HG02885 (cell line): ENCODE measurements around the gene RASGRF1.

ENCODE experiments used
- ATAC-seq: cut with Tn5 transposase; IDR thresholded peaks from one replicate; pipeline ENCODE4 v1.9.1; 2021; ENCODE audit warnings: mild to moderate bottlenecking; ENCODE audit not compliant: unreplicated experiment, poor library complexity

The RASGRF1 gene

DNA sequence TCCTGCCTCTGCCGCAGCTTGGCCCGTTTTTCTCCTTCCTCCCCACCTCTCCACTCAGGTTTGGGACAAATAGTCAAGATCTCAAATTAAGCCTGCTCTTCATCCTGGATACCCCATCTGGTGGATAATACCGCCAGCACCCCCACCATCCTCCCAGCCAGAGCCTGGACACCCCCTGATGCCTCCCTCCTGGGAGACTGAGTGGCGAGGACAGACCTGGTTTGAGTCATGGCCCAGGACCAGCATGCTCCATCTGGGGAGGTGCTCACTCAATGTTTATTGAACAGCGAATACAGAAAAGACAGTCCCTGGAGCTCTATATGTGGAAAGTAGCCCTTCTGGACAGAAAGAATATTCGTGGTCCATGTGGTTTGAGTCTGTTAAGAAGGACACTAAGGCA, 169.1 kb downstream of the RASGRF1 start:
- ATAC-seq: no peak

GRCh38 chr15:78917888-78918287, 172.7 kb downstream of the RASGRF1 start:
- no peak for ATAC-seq

DNA sequence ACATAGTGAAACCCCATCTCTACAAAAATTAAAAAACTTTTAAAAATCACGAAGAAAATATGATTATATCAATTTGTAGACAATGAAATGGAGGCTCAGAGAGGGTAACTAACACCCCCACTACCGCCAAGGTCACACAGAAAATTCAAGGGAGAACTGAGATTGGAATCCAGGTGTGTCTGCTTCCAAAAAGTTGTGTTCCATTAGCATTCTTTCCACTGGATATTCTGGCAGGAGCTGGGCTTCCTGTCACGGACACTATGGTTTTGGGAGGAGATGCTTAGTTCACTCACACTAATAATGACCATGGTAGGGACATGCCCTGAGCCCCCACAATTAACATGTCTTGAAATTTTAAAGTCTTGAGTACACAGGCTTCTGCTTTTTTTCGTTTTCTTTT, 174.5 kb downstream of the RASGRF1 start:
- ATAC-seq: no peak

DNA sequence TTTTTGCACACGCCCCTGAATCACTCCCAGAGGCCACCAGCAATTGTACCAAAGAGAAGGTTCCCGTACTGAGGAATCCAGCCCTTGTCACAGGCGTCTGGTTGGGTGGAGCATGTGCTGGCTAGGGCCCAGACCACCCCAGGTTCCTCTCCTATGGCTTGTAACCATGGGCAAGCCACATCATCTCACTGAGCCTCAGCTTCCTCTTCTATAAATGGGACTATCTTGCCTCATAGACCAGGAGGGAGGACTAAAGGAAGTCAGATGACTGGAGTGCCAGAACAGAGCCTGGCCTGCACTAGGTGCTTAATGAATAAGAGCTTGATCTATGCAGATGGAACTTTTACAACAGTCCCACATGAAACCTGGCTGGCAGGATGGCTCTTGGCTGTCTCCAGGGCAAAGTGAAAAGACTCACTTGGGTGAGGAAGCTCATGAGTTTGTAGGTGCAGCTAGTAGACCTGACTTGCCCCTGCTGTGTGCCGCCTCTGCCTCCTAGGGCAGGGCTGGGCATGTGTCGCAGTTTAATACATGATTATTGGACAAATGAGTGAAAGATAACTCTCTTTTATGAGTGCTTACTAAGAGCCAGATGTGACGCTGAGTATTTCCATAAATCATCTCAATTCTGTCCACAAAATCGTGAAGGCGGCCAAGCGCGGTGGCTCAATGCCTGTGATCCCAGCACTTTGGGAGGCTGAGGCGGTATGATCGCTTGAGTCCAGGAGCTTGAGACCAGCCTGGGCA, 175.1 kb downstream of the RASGRF1 start:
- ATAC-seq: no peak

DNA sequence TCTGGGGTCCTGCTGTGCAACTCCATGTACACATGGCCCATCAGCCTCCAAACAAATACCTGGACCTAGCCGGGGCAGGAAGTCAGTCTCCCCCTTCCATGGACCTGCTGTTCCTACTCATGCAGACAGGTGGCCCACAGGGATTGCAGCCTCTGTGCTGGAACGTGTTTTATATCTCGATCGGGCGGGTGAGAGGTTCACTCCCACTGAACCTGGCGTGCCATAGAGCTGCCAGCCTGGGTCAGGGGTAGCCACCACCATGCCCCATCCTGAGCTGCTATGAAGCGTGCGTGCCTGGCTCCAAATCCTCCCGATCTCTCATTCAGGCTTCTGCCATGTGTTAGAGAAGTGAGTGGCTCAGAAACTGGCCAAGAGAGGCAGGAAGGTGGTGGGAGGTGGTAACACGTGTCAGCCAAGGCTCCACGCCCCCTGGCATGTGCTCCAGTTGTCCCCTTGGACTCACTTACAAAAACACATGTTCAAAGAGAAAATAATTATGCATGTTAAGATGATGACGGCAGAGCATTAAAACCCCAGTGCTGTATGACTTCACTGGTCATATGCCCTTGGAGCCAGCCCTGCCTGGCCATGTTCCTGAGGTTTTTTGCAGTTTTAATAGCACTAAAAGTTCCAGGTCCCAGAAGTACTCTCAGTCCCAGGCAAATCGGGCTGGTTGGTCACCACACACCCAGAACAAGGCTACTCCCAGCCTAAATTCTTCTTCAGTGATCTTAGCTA, 176.4 kb downstream of the RASGRF1 start:
- ATAC-seq: no peak

DNA sequence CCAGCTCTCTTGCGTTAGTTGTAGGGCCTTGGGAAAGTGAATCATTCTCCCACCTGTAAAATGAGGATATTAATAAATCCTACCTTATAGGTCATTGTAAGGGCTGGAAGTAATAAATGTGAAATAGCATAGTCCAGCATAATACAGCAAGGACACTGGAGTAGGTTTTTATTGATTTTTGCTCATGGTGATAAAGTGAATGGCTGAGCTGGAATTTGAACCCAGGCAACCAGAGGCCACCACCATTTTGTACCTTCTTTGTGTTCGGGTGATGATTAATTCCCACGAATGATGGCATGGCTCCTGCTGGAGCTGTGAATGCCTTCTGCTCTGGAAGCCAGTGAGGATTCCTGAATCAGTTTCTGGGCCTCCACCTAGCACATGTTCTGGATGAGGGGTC, 177.6 kb downstream of the RASGRF1 start:
- no peak for ATAC-seq

GRCh38 chr15:78912316-78912715, 178.3 kb downstream of the RASGRF1 start:
- no peak for ATAC-seq

DNA sequence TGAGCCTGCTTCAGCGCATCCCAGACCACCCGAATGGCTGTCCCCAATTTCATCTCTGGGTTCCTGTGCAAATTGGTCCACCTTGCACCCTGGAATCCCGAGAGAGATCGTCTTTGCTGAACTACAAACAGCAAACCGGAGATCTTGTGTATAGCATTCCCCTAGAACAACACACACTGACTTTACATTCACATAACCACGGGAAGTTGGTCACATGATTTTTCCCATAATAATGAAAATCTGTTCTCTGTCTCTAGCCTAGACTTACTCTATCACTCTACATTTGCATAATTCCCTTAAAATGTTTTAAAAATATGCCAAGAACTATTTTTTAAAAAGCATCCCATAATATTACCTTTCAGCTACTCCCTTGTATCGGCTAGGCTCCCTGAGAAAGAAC, 180.3 kb downstream of the RASGRF1 start:
- no peak for ATAC-seq
